Thymus (tissue), 14 donors: ENCODE measurements around the gene NOA1. TPM values are rescaled to one million over a fixed set of nuclear protein-coding genes. Genes with fewer than 3 reads are reported as not detected.

Source experiments
- DNase-seq, 9 donors: peaks; one replicate each; pipeline ENCODE4 v3.0.0-alpha.2; 2013; ENCODE audit warnings: low spot score in 9 of 9, low read depth in 6 of 9, missing footprints in 1 of 9
- H3K27ac ChIP-seq, 2 donors: one replicate each; pipeline ENCODE4 v1.5.1; 2013; ENCODE audit warnings: control low read depth in 1 of 2, low read depth in 1 of 2, low read length in 1 of 2, mild to moderate bottlenecking in 1 of 2, moderate library complexity in 1 of 2
- H3K27me3 ChIP-seq, 2 donors: one replicate each; pipeline ENCODE4 v1.5.1; 2013; ENCODE audit warnings: low read length in 1 of 2; ENCODE audit not compliant: control insufficient read depth in 2 of 2, insufficient read depth in 1 of 2
- H3K36me3 ChIP-seq, 2 donors: one replicate each; pipeline ENCODE4 v1.5.1; 2013; ENCODE audit warnings: low read length in 1 of 2, mild to moderate bottlenecking in 1 of 2, moderate library complexity in 1 of 2; ENCODE audit not compliant: control insufficient read depth in 2 of 2, insufficient read depth in 2 of 2
- H3K4me1 ChIP-seq, 2 donors: one replicate each; pipeline ENCODE4 v1.5.1; 2013; ENCODE audit warnings: low read length in 2 of 2; ENCODE audit not compliant: control insufficient read depth in 2 of 2, insufficient read depth in 2 of 2
- H3K4me3 ChIP-seq, 2 donors: one replicate each; pipeline ENCODE4 v1.5.1; 2013; ENCODE audit warnings: low read length in 2 of 2, control low read depth in 1 of 2, mild to moderate bottlenecking in 1 of 2
- H3K9me3 ChIP-seq, 2 donors: one replicate each; pipeline ENCODE4 v1.5.1; 2013; ENCODE audit warnings: low read length in 1 of 2, mild to moderate bottlenecking in 1 of 2; ENCODE audit not compliant: control insufficient read depth in 2 of 2, insufficient read depth in 1 of 2
- WGBS: extraction: QIAGEN DNeasy Blood & Tissue Kit; methylation state at CpG from one replicate; pipeline ENCODE4 v1.1.7; 2013; 5-methylcytosine and 5-hydroxymethylcytosine counted together
- long read RNA-seq, 10 donors: transcript quantifications; one replicate each; lab custom pipeline, GENCODE V29; 2026
- polyA plus RNA-seq: library from polyadenylated mRNA; stranded (reverse); fragments of 200-250 nt; gene quantifications from one replicate; pipeline ENCODE4 v1.2.3, GENCODE V29; 2013
- total RNA-seq: library from RNA; stranded (reverse); fragments of 120-200 nt; gene quantifications from one replicate; pipeline ENCODE4 v1.2.4, GENCODE V29; 2013
- donor health status: healthy.

NOA1 gene
- total RNA-seq, result 15.3 TPM
- 10.7 TPM for polyA plus RNA-seq
- long read RNA-seq, donor 1, partial matches to known transcripts, result 0 of 1 reads
- long read RNA-seq, donor 1, other reads (novel, unspliced or antisense), result 0 of 1 reads
- long read RNA-seq, donor 2, result 0 reads
- long read RNA-seq, donor 3, transcript NOA1-201 (7 exons, 3,415 nt), result major isoform, 29 of 29 reads
- long read RNA-seq, donor 3, partial matches to known transcripts, result 0 of 29 reads
- long read RNA-seq, donor 3, other reads (novel, unspliced or antisense), result 0 of 29 reads
- long read RNA-seq, donor 4, transcript NOA1-201 (7 exons, 3,415 nt), result major isoform, 6 of 11 reads
- long read RNA-seq, donor 4, partial matches to known transcripts, result 5 of 11 reads
- long read RNA-seq, donor 4, other reads (novel, unspliced or antisense), result 0 of 11 reads
- long read RNA-seq, donor 5, transcript NOA1-201 (7 exons, 3,415 nt), result major isoform, 14 of 20 reads
- long read RNA-seq, donor 5, partial matches to known transcripts, result 6 of 20 reads
- long read RNA-seq, donor 5, other reads (novel, unspliced or antisense), result 0 of 20 reads
- long read RNA-seq, donor 6, transcript NOA1-201 (7 exons, 3,415 nt), result major isoform, 20 of 20 reads
- long read RNA-seq, donor 6, partial matches to known transcripts, result 0 of 20 reads
- long read RNA-seq, donor 6, other reads (novel, unspliced or antisense), result 0 of 20 reads
- long read RNA-seq, donor 7, transcript NOA1-201 (7 exons, 3,415 nt), result major isoform, 10 of 10 reads
- long read RNA-seq, donor 7, partial matches to known transcripts, result 0 of 10 reads
- long read RNA-seq, donor 7, other reads (novel, unspliced or antisense), result 0 of 10 reads
- long read RNA-seq, donor 8, transcript NOA1-201 (7 exons, 3,415 nt), result major isoform, 8 of 8 reads
- long read RNA-seq, donor 8, partial matches to known transcripts, result 0 of 8 reads
- long read RNA-seq, donor 8, other reads (novel, unspliced or antisense), result 0 of 8 reads
- long read RNA-seq, donor 9, transcript NOA1-201 (7 exons, 3,415 nt), result major isoform, 12 of 95 reads
- long read RNA-seq, donor 9, partial matches to known transcripts, result 65 of 95 reads
- long read RNA-seq, donor 9, other reads (novel, unspliced or antisense), result 18 of 95 reads
- long read RNA-seq, donor 10, transcript NOA1-201 (7 exons, 3,415 nt), result major isoform, 11 of 11 reads
- long read RNA-seq, donor 10, partial matches to known transcripts, result 0 of 11 reads
- long read RNA-seq, donor 10, other reads (novel, unspliced or antisense), result 0 of 11 reads

GRCh38 chr4:56977321-56978012 is at the start of gene NOA1:
Gene NOA1 (minus strand): TSS chr4:56977606. CDS start chr4:56977585, 21 bp downstream.
- WGBS, result under 1% methylated on average over 51 of the region's 51 CpGs
- peak within 1 kb of the TSS; percentile 95 to 99 for H3K27ac ChIP-seq
- H3K4me1 ChIP-seq, result peaks cover 22 to 30% of the 10 kb centered on the region in 2 donors
- no peaks in the 10 kb centered on the region for H3K27me3 ChIP-seq
- H3K9me3 ChIP-seq, result peaks cover 0 to 3% of the 10 kb centered on the region in 2 donors
- peaks cover 13 to 25% of the 10 kb centered on the region in 2 donors for H3K36me3 ChIP-seq
- peak; percentile 98 to 100 (median 100) for DNase-seq
- peak within 1 kb of the TSS; percentile 75 to 82 for H3K4me3 ChIP-seq

GRCh38 chr4:57023104-57023503 is 45.7 kb upstream of the NOA1 start:
- WGBS, result 95% methylated on average over 4 of the region's 4 CpGs
- Histone ChIP-seq H3K27ac (no peak overlapping the region), H3K4me1 (no peaks in the 10 kb centered on the region), H3K36me3 (peaks cover 54 to 88% of the 10 kb centered on the region in 2 donors), H3K27me3 (no peaks in the 10 kb centered on the region), H3K9me3 (no peaks in the 10 kb centered on the region), H3K4me3 (no peak overlapping the region)
- DNase-seq, result no peak

- DNase-seq, result no peak
- Histone ChIP-seq H3K4me3 (no peak overlapping the region), H3K36me3 (peaks cover 46 to 90% of the 10 kb centered on the region in 2 donors), H3K27me3 (no peaks in the 10 kb centered on the region), H3K27ac (no peak overlapping the region), H3K4me1 (no peaks in the 10 kb centered on the region), H3K9me3 (no peaks in the 10 kb centered on the region)
- WGBS, result 78% methylated on average over 5 of the region's 5 CpGs
Measured at GRCh38 chr4:57020467-57021101, 43.2 kb upstream of the NOA1 start.

GRCh38 chr4:57018980-57019379 is 41.6 kb upstream of the NOA1 start:
- H3K27me3 ChIP-seq, result no peaks in the 10 kb centered on the region
- no peaks in the 10 kb centered on the region for H3K9me3 ChIP-seq
- no peak overlapping the region for H3K27ac ChIP-seq
- H3K36me3 ChIP-seq, result peaks cover 45 to 88% of the 10 kb centered on the region in 2 donors
- H3K4me3 ChIP-seq, result no peak overlapping the region
- H3K4me1 ChIP-seq, result no peaks in the 10 kb centered on the region
- DNase-seq, result no peak

GRCh38 chr4:57013543-57014120 is 36.2 kb upstream of the NOA1 start:
- WGBS, result 95% methylated on average over 4 of the region's 4 CpGs
- Histone ChIP-seq H3K36me3 (peaks cover 46 to 83% of the 10 kb centered on the region in 2 donors), H3K27me3 (no peaks in the 10 kb centered on the region), H3K4me3 (no peak overlapping the region), H3K4me1 (no peaks in the 10 kb centered on the region), H3K27ac (no peak overlapping the region), H3K9me3 (no peaks in the 10 kb centered on the region)
- DNase-seq, result no peak

GRCh38 chr4:56999751-57000150 is 22.3 kb upstream of the NOA1 start:
- H3K9me3 ChIP-seq, result no peaks in the 10 kb centered on the region
- no peak overlapping the region for H3K4me3 ChIP-seq
- peaks cover 40 to 85% of the 10 kb centered on the region in 2 donors for H3K36me3 ChIP-seq
- H3K27ac ChIP-seq, result no peak overlapping the region
- no peaks in the 10 kb centered on the region for H3K4me1 ChIP-seq
- no peaks in the 10 kb centered on the region for H3K27me3 ChIP-seq
- DNase-seq, result no peak
- 100% methylated on average over 1 of the region's 1 CpG for WGBS

- WGBS, result 97% methylated on average over 7 of the region's 7 CpGs
- no peaks in the 10 kb centered on the region for H3K4me1 ChIP-seq
- peaks cover 16 to 81% of the 10 kb centered on the region in 2 donors for H3K36me3 ChIP-seq
- H3K9me3 ChIP-seq, result no peaks in the 10 kb centered on the region
- peak in 1 of 9 donors; percentile 1 for DNase-seq
- no peaks in the 10 kb centered on the region for H3K27me3 ChIP-seq
- no peak overlapping the region for H3K27ac ChIP-seq
- no peak overlapping the region for H3K4me3 ChIP-seq
Measured at GRCh38 chr4:56995525-56995924, 18.1 kb upstream of the NOA1 start.
